ENCODE data around the gene TTC3. TPM values are rescaled to one million over a fixed set of nuclear protein-coding genes. Genes with fewer than 3 reads are reported as not detected.

TTC3 gene
- total and polyA plus RNA-seq, 10 of the 15 experiments (the other 5 are each of a cell fraction or from before 2014, with no cell fraction given), result 23.1 to 94.9 (median 72.7) TPM

DNA sequence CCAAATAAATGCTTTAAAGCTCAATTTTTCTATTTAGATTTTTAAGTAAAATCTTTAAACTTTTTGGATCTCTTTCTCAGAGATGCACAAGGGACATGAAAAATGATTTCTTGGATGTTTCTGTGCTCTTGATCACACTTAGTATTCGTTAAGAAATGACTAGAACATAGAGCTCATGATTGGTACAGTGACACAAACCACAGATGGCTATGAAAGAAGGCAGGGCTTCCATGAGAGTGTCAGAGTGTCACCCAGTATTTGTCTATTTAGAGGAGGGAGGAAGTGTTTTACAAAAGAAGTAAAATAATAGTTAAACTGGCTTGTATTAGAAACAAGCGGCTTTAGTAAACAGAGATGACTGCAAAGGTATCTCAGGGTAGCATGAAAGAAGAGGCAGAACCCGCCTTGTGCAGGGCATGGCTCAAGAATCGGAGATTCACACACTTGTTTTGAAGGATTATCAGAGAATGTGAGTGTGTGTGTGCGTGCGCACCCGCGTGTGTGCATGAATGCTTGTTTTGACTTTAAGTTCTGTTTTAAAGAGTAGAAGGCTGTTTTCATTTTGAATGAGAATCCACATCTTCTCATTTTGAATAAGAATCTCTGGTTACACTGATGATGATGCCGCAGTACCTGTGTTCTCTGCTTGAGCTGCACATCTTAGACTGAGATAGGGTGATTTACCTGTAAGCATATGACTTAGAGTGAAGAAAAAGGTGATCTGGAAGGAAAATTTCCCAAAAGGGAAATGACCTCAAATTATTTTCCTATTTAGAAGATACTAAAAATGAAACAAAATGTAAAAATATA, 111.9 kb downstream of the TTC3 start:
- CTCF ChIA-PET, result interaction anchor here (1.3 kb wide), 1 partner anchor 18 kb away, joined by 4 read pairs; no protein-coding TSS in a partner anchor
- SMC1A ChIA-PET (ENCODE audit: uncharacterized antibody, unreplicated experiment), result interaction anchor here (0.5 to 2.0 kb wide), 6 partner anchors 13 to 426 kb away, joined by 3 to 7 read pairs (median 3); no protein-coding TSS in a partner anchor
- no peak overlapping the region for H3K9ac ChIP-seq (ENCODE audit: control insufficient read depth, insufficient read depth, low read length)
- DNase-seq (ENCODE audit: low read depth, low spot score) (no peak), ATAC-seq (peak; percentile 88), FAIRE-seq (peak; percentile 35)
- H3K27ac ChIP-seq (ENCODE audit: control insufficient read depth, insufficient read depth), result no peak overlapping the region
- in situ Hi-C loops (cut with MboI), result no loop called here
- no TSS peak for BruUV-seq (replicated peaks)
- H3K4me2 ChIP-seq (ENCODE audit: control insufficient read depth, insufficient read depth), result 0 out of 2 replicates have a peak overlapping the region, but pooled peaks have one; percentile 28
- H4K20me1 ChIP-seq (ENCODE audit: control insufficient read depth, insufficient read depth), result no peaks in the 10 kb centered on the region
- H3K9me3 ChIP-seq (replicated peaks; ENCODE audit: control insufficient read depth, insufficient read depth, low read length), result no peaks in the 10 kb centered on the region
- WGBS (ENCODE audit: insufficient coverage, insufficient replicate concordance, low lambda C conversion rate, missing lambda C conversion rate), result 3% methylated on average over 9 of the region's 9 CpGs
- H3K4me1 ChIP-seq (ENCODE audit: control insufficient read depth, insufficient read depth, low read length), result 0 out of 2 replicates have a peak, but pooled peaks cover 5% of the 10 kb centered on the region
- no peaks in the 10 kb centered on the region for H3K79me2 ChIP-seq (ENCODE audit: control insufficient read depth, insufficient read depth, low read length)
- intact Hi-C loops (cut with micrococcal nuclease; ENCODE audit: unreplicated experiment), result no loop called here
- H3K4me3 ChIP-seq, result no peak overlapping the region
- H3K36me3 ChIP-seq (ENCODE audit: control insufficient read depth in 2 of 2, insufficient read depth in 2 of 2, low read length in 1 of 2), result no peaks in the 10 kb centered on the region; a peak in 3 of 4 replicates
- H2AFZ ChIP-seq (ENCODE audit: control insufficient read depth, low read depth, low read length), result peak overlapping the region; percentile 39; the same call in 1 of the 2 replicates
- H3K27me3 ChIP-seq (replicated peaks in 1 of 2; ENCODE audit: control insufficient read depth in 2 of 2, insufficient read depth in 2 of 2, low read length in 1 of 2), result no peaks in the 10 kb centered on the region
- RAD21 ChIA-PET (ENCODE audit: unreplicated experiment), result interaction anchor here (0.8 to 2.4 kb wide), 2 partner anchors 23 to 180 kb away, joined by 3 to 11 read pairs; no protein-coding TSS in a partner anchor
- POLR2A ChIA-PET, result interaction anchor here (1.0 to 1.3 kb wide), 4 partner anchors 12 to 82 kb away, joined by 3 to 5 read pairs (median 4); partner anchors contain the start of gene VPS26C
- TF ChIP-seq CREM (IDR thresholded peaks at IDR 0.05; ENCODE audit: low read depth) (no peak), IRF4 (IDR thresholded peaks at IDR 0.05; ENCODE audit: low read depth, low read length) (no peak), HDAC6 (IDR thresholded peaks at IDR 0.05; ENCODE audit: unreplicated experiment) (no peak), MEF2B (IDR thresholded peaks at IDR 0.05; ENCODE audit: partially characterized antibody, poor library complexity, severe bottlenecking) (no peak), SRF (IDR thresholded peaks at IDR 0.05; ENCODE audit: low read depth in 2 of 2, low read length in 2 of 2) (no peak), SPI1 (IDR thresholded peaks at IDR 0.05; ENCODE audit: borderline replicate concordance, insufficient read depth, low read depth, low read length) (no peak), RCOR1 (conservative IDR thresholded peaks at IDR 0.05; ENCODE audit: low read depth, low read length) (no peak), FOS (IDR thresholded peaks at IDR 0.05; ENCODE audit: borderline replicate concordance, extremely low read depth, insufficient read length) (no peak), TBL1XR1 (IDR thresholded peaks at IDR 0.05; ENCODE audit: low read depth, low read length) (no peak), RUNX3 (IDR thresholded peaks at IDR 0.05; ENCODE audit: low read length) (peak; percentile 28; the same call in 1 of the 2 replicates), CREB1 (IDR thresholded peaks at IDR 0.05; ENCODE audit: low read depth) (no peak)
- TF ChIP-seq, protein P1, sequence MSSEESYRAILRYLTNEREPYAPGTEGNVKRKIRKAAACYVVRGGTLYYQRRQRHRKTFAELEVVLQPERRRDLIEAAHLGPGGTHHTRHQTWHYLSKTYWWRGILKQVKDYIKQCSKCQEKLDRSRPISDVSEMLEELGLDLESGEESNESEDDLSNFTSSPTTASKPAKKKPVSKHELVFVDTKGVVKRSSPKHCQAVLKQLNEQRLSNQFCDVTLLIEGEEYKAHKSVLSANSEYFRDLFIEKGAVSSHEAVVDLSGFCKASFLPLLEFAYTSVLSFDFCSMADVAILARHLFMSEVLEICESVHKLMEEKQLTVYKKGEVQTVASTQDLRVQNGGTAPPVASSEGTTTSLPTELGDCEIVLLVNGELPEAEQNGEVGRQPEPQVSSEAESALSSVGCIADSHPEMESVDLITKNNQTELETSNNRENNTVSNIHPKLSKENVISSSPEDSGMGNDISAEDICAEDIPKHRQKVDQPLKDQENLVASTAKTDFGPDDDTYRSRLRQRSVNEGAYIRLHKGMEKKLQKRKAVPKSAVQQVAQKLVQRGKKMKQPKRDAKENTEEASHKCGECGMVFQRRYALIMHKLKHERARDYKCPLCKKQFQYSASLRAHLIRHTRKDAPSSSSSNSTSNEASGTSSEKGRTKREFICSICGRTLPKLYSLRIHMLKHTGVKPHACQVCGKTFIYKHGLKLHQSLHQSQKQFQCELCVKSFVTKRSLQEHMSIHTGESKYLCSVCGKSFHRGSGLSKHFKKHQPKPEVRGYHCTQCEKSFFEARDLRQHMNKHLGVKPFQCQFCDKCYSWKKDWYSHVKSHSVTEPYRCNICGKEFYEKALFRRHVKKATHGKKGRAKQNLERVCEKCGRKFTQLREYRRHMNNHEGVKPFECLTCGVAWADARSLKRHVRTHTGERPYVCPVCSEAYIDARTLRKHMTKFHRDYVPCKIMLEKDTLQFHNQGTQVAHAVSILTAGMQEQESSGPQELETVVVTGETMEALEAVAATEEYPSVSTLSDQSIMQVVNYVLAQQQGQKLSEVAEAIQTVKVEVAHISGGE (CRISPR knock-in tag; IDR thresholded peaks at IDR 0.05), result no peak
- TF ChIP-seq, protein P2, sequence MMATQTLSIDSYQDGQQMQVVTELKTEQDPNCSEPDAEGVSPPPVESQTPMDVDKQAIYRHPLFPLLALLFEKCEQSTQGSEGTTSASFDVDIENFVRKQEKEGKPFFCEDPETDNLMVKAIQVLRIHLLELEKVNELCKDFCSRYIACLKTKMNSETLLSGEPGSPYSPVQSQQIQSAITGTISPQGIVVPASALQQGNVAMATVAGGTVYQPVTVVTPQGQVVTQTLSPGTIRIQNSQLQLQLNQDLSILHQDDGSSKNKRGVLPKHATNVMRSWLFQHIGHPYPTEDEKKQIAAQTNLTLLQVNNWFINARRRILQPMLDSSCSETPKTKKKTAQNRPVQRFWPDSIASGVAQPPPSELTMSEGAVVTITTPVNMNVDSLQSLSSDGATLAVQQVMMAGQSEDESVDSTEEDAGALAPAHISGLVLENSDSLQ (IDR thresholded peaks at IDR 0.05), result 0 out of 2 replicates have a peak, but pooled peaks have one; percentile 33
- TF ChIP-seq, protein P3, sequence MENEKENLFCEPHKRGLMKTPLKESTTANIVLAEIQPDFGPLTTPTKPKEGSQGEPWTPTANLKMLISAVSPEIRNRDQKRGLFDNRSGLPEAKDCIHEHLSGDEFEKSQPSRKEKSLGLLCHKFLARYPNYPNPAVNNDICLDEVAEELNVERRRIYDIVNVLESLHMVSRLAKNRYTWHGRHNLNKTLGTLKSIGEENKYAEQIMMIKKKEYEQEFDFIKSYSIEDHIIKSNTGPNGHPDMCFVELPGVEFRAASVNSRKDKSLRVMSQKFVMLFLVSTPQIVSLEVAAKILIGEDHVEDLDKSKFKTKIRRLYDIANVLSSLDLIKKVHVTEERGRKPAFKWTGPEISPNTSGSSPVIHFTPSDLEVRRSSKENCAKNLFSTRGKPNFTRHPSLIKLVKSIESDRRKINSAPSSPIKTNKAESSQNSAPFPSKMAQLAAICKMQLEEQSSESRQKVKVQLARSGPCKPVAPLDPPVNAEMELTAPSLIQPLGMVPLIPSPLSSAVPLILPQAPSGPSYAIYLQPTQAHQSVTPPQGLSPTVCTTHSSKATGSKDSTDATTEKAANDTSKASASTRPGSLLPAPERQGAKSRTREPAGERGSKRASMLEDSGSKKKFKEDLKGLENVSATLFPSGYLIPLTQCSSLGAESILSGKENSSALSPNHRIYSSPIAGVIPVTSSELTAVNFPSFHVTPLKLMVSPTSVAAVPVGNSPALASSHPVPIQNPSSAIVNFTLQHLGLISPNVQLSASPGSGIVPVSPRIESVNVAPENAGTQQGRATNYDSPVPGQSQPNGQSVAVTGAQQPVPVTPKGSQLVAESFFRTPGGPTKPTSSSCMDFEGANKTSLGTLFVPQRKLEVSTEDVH (IDR thresholded peaks at IDR 0.05; ENCODE audit: low read depth, partially characterized antibody), result no peak

Measured in GM12878 (cell line).